ENCODE data around the gene KLC1.

The KLC1 gene

GRCh38 chr14:103738166-103738565, 109.2 kb downstream of the KLC1 start:
- no peak for TF ChIP-seq EZH2phosphoT487 (IDR thresholded peaks at IDR 0.05; ENCODE audit: borderline replicate concordance, low read length)
- no peaks in the 10 kb centered on the region for H3K4me1 ChIP-seq (ENCODE audit: control insufficient read depth, low read length)
- no peaks in the 10 kb centered on the region for H3K27me3 ChIP-seq (ENCODE audit: control insufficient read depth, low read length)
- H4K20me1 ChIP-seq (ENCODE audit: control insufficient read depth, insufficient read depth, low read depth, low read length), result no peaks in the 10 kb centered on the region
- H3K79me2 ChIP-seq (ENCODE audit: control insufficient read depth, low read length), result no peaks in the 10 kb centered on the region
- no peak overlapping the region for H3K4me2 ChIP-seq (ENCODE audit: low read length)
- no peak overlapping the region for H3K27ac ChIP-seq (ENCODE audit: low read depth, low read length)
- H3F3A ChIP-seq (ENCODE audit: control insufficient read depth, insufficient read depth), result no peaks in the 10 kb centered on the region
- H3K36me3 ChIP-seq (ENCODE audit: control insufficient read depth, low read length), result peaks cover 6% of the 10 kb centered on the region
- no peaks in the 10 kb centered on the region for H3K9me2 ChIP-seq (replicated peaks; ENCODE audit: control insufficient read depth, low read length)
- H3K9me3 ChIP-seq (ENCODE audit: control insufficient read depth, insufficient read depth, low read length), result no peaks in the 10 kb centered on the region
- H3K4me3 ChIP-seq (ENCODE audit: low read length), result no peak overlapping the region

DNA sequence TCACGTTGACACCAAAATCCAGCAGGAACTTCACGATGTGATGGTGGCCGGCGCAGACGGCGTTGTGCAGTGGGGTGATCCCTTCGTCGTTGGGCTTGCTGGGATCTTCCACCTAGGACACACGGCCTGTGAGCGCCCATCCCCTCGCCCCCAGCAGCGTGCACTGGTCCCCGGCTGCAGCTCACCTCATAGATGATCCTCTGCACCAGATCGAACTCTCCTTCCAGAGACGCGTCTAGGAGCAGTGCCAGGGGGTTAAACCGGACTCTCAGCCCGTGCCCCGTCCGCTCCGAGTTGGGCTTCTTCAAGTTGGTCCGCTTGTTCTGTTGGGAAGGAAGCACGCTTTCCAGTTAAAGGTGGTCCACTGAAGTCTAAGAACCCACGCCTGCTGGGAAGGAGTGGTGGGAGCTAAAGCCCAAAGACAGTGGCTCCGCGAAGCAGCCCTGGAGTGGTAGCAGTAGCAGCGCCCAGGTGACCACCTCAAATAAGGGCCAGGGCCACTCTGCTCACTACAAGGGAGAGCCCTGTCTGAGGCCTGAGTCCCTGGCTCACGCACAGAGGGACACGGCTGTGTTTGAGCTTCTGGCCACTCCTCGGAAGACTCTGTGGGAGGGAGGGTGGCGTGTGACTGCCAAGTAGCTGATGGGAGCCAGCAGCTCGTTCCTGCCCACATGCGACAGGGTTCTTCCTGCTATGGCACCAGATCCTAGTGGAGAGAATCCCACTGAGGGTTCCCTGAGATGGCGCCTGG, 109.9 kb downstream of the KLC1 start:
- H3F3A ChIP-seq (ENCODE audit: control insufficient read depth, insufficient read depth), result no peaks in the 10 kb centered on the region
- H3K9me2 ChIP-seq (replicated peaks; ENCODE audit: control insufficient read depth, low read length), result no peaks in the 10 kb centered on the region
- H3K4me2 ChIP-seq (ENCODE audit: low read length), result no peak overlapping the region
- H3K36me3 ChIP-seq (ENCODE audit: control insufficient read depth, low read length), result no peaks in the 10 kb centered on the region; the same call in 1 of the 2 replicates
- no peak overlapping the region for H3K4me3 ChIP-seq (ENCODE audit: low read length)
- H3K27me3 ChIP-seq (ENCODE audit: control insufficient read depth, low read length), result no peaks in the 10 kb centered on the region
- H4K20me1 ChIP-seq (ENCODE audit: control insufficient read depth, insufficient read depth, low read depth, low read length), result no peaks in the 10 kb centered on the region
- TF ChIP-seq EZH2phosphoT487 (IDR thresholded peaks at IDR 0.05; ENCODE audit: borderline replicate concordance, low read length), result no peak
- TF ChIP-seq, protein P1, sequence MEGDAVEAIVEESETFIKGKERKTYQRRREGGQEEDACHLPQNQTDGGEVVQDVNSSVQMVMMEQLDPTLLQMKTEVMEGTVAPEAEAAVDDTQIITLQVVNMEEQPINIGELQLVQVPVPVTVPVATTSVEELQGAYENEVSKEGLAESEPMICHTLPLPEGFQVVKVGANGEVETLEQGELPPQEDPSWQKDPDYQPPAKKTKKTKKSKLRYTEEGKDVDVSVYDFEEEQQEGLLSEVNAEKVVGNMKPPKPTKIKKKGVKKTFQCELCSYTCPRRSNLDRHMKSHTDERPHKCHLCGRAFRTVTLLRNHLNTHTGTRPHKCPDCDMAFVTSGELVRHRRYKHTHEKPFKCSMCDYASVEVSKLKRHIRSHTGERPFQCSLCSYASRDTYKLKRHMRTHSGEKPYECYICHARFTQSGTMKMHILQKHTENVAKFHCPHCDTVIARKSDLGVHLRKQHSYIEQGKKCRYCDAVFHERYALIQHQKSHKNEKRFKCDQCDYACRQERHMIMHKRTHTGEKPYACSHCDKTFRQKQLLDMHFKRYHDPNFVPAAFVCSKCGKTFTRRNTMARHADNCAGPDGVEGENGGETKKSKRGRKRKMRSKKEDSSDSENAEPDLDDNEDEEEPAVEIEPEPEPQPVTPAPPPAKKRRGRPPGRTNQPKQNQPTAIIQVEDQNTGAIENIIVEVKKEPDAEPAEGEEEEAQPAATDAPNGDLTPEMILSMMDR (IDR thresholded peaks at IDR 0.05; ENCODE audit: low read depth, low read length, poor library complexity, severe bottlenecking), result no peak
- no peaks in the 10 kb centered on the region for H3K79me2 ChIP-seq (ENCODE audit: control insufficient read depth, low read length)
- H3K9me3 ChIP-seq (ENCODE audit: control insufficient read depth, insufficient read depth, low read length), result no peaks in the 10 kb centered on the region
- H3K27ac ChIP-seq (ENCODE audit: low read depth, low read length), result no peak overlapping the region
- H3K4me1 ChIP-seq (ENCODE audit: control insufficient read depth, low read length), result peaks cover 1% of the 10 kb centered on the region

DNA sequence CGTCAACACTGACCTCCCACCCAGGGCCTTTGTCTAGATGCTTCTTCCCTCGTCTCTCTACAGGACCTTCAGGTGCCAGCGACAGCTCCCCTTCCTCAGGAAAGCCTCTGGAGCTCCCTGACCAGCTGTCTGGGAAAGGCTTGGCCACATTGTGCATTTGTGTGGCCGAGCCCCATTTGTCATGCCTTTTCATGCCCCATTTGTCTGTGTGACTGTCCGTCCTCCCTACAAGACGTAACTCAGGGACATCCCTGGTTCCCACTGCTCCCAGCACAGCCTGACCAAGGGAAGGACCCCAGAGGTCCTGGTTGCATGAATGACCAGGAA, 110.4 kb downstream of the KLC1 start:
- H3K4me2 ChIP-seq (ENCODE audit: low read length), result no peak overlapping the region
- no peaks in the 10 kb centered on the region for H3K9me3 ChIP-seq (ENCODE audit: control insufficient read depth, insufficient read depth, low read length)
- H3K4me1 ChIP-seq (ENCODE audit: control insufficient read depth, low read length), result peaks cover 7% of the 10 kb centered on the region
- no peak overlapping the region for H3K27ac ChIP-seq (ENCODE audit: low read depth, low read length)
- no peaks in the 10 kb centered on the region for H3K9me2 ChIP-seq (replicated peaks; ENCODE audit: control insufficient read depth, low read length)
- TF ChIP-seq, protein P1 (IDR thresholded peaks at IDR 0.05; ENCODE audit: low read depth, low read length, poor library complexity, severe bottlenecking), result no peak
- TF ChIP-seq EZH2phosphoT487 (IDR thresholded peaks at IDR 0.05; ENCODE audit: borderline replicate concordance, low read length), result no peak
- no peaks in the 10 kb centered on the region for H3K27me3 ChIP-seq (ENCODE audit: control insufficient read depth, low read length)
- no peaks in the 10 kb centered on the region for H3K79me2 ChIP-seq (ENCODE audit: control insufficient read depth, low read length)
- H3K4me3 ChIP-seq (ENCODE audit: low read length), result no peak overlapping the region
- H3F3A ChIP-seq (ENCODE audit: control insufficient read depth, insufficient read depth), result no peaks in the 10 kb centered on the region
- no peaks in the 10 kb centered on the region for H4K20me1 ChIP-seq (ENCODE audit: control insufficient read depth, insufficient read depth, low read depth, low read length)
- H3K36me3 ChIP-seq (ENCODE audit: control insufficient read depth, low read length), result no peaks in the 10 kb centered on the region; the same call in 1 of the 2 replicates

GRCh38 chr14:103739793-103740501, 110.9 kb downstream of the KLC1 start:
- Histone ChIP-seq H3K9me3 (ENCODE audit: control insufficient read depth, insufficient read depth, low read length) (no peaks in the 10 kb centered on the region), H3F3A (ENCODE audit: control insufficient read depth, insufficient read depth) (no peaks in the 10 kb centered on the region), H3K4me2 (ENCODE audit: low read length) (no peak overlapping the region), H3K4me1 (ENCODE audit: control insufficient read depth, low read length) (peaks cover 9% of the 10 kb centered on the region), H3K79me2 (ENCODE audit: control insufficient read depth, low read length) (no peaks in the 10 kb centered on the region), H3K27me3 (ENCODE audit: control insufficient read depth, low read length) (no peaks in the 10 kb centered on the region), H4K20me1 (ENCODE audit: control insufficient read depth, insufficient read depth, low read depth, low read length) (no peaks in the 10 kb centered on the region), H3K4me3 (ENCODE audit: low read length) (no peak overlapping the region), H3K9me2 (replicated peaks; ENCODE audit: control insufficient read depth, low read length) (no peaks in the 10 kb centered on the region), H3K36me3 (ENCODE audit: control insufficient read depth, low read length) (no peaks in the 10 kb centered on the region; the same call in 1 of the 2 replicates), H3K27ac (ENCODE audit: low read depth, low read length) (no peak overlapping the region)
- no peak for TF ChIP-seq EZH2phosphoT487 (IDR thresholded peaks at IDR 0.05; ENCODE audit: borderline replicate concordance, low read length)
- TF ChIP-seq, protein P1 (IDR thresholded peaks at IDR 0.05; ENCODE audit: low read depth, low read length, poor library complexity, severe bottlenecking), result no peak

All from DOHH2 (cell line).